ENCODE measurements around the gene ANP32A. TPM values are rescaled to one million over a fixed set of nuclear protein-coding genes. Genes with fewer than 3 reads are reported as not detected.

ANP32A gene
- 96.4 and 107 TPM in 2 replicates for total RNA-seq

DNA sequence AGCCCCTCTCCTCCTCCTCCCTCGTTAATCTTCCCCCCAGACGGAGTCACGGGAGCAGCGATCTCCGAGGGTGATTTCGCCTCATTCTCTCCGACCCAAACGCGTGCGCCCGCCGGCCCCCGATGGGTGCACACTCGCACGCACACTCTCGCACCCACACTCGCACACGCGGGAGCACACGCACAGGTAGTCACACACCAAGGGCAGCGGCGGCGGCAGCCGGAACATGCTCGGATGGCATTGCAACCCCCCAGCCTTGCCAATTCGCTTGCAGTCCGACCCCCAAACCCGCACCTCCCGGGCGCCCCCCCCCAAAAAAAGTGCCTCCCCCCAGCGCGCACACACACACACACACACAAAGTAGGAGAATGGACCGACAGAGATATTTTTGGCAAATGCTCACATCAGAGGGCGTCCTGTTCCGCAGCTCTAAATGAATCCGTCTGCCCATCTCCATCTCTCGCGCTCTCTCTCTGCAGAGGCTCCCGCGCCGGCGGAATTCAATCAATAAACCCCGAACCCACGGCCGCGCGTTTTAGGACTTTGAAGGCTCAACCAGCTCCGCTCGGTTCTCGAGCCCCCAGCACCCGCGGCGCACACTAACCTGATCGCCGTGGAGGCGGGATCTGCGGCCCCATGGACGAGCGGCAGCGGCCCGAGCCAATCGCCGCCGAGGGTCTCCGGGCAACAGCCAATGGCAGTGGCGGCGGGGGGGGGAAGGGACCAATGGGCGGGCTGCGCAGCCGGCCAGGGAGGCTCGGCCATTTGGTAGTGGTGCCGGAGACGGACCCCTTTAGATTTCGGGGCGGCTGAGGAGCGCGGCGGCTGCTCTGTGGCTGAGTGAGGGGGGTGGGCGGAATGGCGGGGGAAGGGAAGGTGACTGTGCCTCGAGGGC, at the start of gene ANP32A:
Gene ANP32A (minus strand): TSS at position 601 of the 895 bp plus-strand sequence. CDS start 144 bp downstream, at position 457.

Small RNA genes lying within 50 kb of the gene (small RNA-seq; reads per million reads assigned to genes)
- gene MIR4312 = not detected

Other genes with a start within 250 kb of the ANP32A start
- 3.7 and 8.0 TPM in 2 replicates for gene CORO2B, start 241.9 kb downstream of the ANP32A start, total RNA-seq
- 2.1 and 3.4 TPM in 2 replicates for gene SPESP1, start 109.6 kb upstream of the ANP32A start, total RNA-seq
- gene NOX5, start 193.8 kb upstream of the ANP32A start, total RNA-seq = 0.07 TPM in 1 of 2 replicates, not detected in the other

Measured in thoracic aorta endothelial cell (primary cell).